NCI-H1105 treated with DMSO at 0.1 percent for 48 hours (cell line): ENCODE measurements around the gene FBLL1.
A peak's percentile ranks its signal among the peaks of the same experiment; 100 is the strongest.
"Not testable (repeated sequence)": the region's sequence is repeated elsewhere in the genome, so short reads cannot be mapped to it uniquely, and the experiment has no call there.

Source experiments
- DNase-seq: peaks from one replicate; lab custom pipeline; 2025; lab: John Stamatoyannopoulos, UW

Gene FBLL1

DNA sequence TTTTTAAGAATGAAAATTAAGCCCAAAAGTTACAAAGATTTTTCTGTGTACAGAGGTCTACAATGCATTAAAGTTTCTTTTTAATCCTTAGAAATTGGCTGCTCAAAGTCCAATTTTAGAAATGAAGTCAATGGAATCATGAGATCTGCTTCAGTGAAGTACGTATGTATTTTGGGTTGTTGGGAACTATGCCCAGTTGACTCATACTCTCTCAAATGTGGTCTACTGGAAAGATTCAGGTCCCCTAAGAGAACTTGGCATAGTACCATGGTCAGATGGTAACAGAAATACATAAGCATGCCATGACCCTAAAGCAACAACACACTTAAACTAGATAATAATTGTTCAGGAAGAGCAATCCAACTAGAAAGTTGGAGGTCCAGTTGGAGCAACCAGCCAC, 23.0 kb downstream of the FBLL1 start:
- DNase-seq = no peak

DNA sequence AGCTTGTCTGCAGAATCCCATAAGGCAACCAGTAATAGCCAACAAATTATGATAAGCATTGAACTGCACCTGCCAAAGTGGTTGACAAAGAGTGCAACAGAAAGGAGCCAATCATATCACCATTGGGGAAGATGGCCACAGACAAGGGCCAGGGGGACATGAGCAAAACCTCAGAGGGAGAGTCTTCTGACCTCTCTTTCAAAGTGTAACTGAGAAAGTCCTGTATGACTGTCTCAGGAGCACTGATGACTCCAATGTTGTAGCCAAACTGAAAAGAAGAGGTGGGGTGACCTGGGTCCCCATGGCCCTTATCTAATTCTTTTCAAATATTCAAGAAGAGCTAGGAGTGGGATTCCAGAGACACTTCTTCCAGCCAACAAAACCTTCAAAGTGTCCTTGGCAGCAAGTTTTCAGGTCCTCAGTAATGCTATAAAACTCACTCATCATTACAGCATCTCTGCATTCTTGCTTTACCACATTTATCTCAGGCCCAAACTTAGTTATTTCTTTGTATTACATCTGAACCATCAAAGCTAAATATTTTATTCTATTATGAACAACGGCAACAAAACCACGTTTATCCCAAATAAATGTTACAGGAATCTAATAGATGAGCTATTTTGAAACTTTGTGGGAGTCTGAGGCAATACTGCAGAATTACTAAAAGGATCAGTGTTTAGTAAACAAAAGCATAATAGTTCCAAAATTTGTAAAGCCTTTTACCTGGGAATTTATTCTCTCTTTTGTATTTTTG, 24.4 kb downstream of the FBLL1 start:
- no peak for DNase-seq

DNA sequence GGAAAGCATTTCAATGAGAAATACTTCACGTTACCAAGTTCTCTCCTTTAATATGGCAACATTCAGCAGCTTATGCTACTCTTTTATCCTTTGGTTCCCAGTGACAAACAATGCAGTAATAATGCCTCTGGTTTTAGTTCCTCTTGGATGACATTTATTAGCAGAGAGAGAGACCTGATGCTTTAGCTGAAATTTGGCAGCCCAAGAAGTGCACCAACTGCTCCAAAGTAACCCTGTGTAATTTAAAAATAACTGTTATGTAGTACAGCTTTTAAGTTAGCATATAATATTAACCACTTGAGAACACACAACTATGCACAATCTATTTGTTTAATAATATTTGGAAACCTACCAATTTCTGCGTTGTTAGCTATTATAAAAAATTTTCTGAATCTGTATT, 28.3 kb downstream of the FBLL1 start:
- DNase-seq = no peak

DNA sequence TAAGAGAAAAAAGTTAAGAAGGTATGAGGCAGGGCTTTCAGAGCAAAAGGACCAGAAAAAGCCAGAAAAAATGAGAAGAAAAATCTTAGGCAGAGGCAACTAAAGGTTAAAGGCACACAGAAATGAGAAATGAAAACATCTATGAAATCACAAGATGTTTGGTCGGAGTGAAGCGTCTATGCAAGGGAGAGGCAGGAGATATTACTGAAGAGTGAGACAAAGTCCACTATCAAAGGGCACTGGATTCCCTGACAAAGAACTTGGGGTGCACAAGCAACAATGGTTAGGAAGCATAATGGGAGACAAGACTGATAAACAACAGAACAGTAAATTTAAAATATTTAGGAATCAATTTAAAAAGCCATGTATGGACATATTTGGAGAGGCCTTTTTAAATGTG, 33.2 kb downstream of the FBLL1 start:
- DNase-seq = no peak

DNA sequence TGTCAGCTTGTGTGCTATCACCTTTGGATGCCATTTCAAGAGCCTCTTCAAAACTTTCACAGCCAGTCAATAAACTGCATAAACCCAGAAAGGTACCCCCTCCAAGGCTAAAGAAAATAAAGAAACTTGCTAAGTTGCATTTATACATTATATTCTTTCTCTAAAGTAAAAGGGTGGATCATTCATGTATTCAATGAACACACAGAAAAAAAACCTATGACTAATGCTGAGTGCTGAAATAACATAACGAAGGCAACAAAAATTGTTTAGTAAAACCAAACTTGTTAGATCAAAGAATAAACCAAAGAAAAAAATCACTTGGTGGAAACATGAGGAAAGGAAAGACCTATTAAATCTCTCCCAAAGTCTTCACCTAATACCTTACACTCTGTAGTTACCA, 34.9 kb downstream of the FBLL1 start:
- DNase-seq = no peak

DNA sequence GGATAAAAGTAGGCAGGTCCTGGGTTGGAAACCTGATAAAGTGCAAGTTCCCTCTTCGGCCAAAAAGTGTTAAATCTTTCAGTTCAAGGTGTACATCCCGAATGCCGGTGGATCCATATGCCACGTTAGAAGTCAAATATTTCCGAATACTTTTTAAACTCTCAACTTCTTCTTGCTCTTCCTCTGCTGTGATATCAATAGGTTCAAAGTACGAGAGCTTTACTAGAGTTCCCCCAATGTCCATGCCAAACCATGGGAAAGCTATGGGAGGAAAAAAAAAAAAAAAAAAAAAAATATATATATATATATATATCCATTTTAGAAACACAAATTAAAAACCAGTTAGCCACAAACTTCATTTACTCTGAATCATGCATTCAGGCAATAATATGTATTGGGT, 39.6 kb downstream of the FBLL1 start:
- no peak for DNase-seq

DNA sequence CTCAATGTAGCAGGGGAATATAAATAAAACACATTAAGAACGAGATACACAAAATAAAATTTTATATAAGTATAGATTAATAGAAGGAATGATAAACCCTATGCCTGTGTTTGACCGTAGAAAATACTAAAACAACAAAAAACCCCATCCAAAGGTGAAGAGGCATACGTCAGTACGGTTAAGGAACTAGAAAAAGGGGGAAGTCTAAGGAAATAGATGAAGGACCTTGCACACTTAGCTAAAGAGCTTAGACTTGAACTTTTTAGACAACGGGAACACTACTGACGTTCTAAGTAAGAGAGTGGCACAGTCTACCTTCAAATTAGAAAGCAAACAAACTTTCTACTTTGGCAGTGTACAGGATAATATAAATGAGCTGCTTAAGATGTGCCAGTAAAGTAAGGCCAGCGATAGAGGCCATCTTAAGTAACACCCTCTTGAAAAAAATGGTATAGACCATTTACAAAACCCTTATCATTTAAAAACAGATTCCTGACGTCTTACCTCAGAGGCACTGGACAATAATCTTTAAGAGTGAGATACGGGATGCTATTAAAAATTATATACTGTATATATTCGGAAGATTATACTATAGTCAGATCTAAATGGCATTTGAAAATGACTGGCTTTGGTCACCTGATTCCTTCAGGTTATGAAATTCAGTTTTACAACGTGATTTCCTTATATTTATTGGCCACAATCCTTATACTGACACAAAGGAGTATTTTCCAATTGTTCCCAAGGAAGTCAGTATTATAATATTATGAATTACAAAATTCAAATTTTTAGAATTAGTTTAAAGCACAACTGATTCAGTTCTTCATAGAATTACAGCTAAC, 41.6 kb downstream of the FBLL1 start:
- DNase-seq = no peak

DNA sequence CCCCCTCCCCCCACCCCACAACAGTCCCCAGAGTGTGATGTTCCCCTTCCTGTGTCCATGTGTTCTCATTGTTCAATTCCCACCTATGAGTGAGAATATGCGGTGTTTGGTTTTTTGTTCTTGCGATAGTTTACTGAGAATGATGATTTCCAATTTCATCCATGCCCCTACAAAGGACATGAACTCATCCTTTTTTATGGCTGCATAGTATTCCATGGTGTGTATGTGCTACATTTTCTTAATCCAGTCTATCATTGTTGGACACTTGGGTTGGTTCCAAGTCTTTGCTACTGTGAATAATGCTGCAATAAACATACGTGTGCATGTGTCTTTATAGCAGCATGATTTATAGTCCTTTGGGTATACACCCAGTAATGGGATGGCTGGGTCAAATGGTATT, 44.6 kb downstream of the FBLL1 start:
- not testable (repeated sequence) for DNase-seq

DNA sequence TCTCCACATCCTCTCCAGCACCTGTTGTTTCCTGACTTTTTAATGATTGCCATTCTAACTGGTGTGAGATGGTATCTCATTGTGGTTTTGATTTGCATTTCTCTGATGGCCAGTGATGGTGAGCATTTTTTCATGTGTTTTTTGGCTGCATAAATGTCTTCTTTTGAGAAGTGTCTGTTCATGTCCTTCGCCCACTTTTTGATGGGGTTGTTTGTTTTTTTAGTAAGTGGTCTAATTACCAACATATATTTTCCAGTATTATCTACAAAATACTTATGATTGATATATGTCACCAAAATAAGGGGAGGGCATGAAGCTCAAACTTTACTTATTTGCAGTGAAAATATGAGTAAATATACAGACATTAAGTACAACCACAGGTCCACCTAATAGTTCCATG, 45.1 kb downstream of the FBLL1 start:
- DNase-seq = not testable (repeated sequence)

DNA sequence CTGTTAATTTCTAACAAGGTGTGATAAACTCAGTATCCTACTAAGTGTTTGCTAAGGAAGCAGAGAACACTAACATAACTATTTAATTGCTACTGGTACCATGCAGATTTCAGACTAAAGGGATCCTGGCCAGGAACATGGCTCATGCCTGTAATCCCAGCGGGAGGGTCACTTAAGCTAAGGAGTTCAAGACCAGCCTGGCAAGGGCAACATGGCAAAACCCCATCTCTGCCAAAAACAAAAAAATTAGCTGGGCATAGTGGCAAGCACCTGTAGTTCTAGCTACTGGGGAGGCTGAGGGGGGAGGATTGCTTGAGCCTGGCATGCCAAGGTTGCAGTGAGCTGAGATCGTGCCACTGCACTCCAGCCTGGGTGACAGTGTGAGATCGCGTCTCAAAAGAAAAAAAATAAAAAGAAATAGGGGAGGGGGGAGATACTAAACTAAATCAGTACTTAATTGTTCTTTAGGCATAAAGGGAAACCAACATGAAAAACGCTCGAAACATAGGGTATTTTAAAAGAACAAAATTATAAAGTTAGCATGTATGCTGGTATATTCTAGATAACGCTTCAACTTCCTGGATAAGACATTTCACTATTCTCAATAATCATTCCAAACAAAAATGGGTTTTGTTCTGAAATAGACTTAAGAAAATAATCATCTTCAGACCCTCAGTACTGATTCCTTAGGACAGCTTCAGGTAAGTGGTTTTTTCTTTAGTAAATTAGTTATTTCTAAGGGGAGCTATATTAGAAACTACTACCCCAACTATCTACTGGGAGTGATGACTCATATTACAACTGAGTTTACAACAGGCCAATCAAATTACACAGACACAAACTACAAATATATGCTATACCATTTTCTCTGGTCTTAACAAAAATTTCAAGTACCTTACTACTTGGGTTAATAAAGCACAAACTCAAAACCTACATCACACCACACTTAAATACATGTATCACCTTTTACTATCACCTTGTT, 46.6 kb downstream of the FBLL1 start:
- DNase-seq = no peak

DNA sequence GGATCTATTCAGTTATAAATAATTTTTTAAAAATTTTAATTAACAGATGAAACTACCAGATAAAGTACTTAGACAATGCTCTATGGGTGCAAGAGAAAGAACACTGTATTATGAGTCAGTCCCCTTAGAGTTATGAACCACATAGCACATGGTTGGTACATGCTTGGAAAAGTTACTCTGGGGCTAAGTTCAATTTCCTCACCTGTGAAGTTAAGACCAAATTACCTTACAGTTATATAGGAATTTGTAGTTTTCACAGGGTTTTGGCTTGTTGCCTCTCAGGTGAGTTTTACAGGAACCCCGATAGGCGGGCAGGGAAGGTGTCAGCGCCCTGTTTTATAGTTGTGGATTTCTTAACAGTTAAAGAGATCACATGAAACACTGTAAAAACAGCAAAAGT, 48.9 kb downstream of the FBLL1 start:
- DNase-seq = no peak

DNA sequence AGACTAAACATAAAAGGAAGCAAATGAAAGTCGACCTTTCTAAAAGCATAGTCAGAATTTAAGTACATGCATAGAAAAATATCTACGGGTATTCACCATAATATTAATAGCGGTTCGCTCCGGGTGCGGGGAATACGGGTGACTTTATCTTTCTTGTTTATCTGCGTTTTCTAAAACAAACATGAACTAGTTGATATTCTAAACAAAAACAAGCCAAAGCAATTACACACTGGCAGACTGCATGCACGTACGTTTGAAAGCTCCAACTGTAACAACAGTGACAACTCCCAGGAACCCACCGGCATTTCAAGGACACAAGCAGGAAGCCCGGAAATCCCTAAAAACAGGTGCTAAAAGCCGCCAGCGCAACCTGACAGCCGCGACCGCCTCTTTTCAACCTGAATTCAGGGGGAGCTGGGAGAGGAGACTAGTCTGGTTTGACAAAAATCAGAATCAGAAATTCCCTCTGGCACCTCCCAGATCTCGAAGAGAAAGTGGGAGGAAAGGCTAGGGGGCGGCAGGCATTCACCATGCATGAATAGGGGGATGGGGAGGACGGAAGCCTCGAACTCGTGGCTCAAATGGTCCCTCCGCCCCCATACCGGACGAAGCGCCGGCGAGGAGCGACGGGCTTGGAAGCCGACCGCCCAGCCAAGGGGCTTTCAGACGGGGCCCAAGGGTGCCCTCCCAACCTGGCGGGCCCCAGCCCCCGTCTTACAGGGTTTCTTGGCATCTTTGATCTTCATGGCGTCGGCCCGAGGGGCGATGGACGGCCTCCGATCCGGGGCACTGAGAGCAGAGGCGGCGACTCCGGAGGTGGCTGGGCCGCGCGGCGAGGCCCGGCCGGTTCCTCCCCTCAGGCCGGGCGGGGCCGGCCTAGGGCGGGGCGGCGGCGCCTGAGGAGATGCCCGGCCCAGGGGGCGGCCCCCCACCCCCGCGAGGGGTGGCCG, 49.7 kb downstream of the FBLL1 start, which contains the start of gene PANK3:
PANK3 (minus strand) TSS at position 831 of the 950 bp plus-strand sequence; CDS start at position 746, 85 bp downstream.
- DNase-seq = peak; percentile 34

DNA sequence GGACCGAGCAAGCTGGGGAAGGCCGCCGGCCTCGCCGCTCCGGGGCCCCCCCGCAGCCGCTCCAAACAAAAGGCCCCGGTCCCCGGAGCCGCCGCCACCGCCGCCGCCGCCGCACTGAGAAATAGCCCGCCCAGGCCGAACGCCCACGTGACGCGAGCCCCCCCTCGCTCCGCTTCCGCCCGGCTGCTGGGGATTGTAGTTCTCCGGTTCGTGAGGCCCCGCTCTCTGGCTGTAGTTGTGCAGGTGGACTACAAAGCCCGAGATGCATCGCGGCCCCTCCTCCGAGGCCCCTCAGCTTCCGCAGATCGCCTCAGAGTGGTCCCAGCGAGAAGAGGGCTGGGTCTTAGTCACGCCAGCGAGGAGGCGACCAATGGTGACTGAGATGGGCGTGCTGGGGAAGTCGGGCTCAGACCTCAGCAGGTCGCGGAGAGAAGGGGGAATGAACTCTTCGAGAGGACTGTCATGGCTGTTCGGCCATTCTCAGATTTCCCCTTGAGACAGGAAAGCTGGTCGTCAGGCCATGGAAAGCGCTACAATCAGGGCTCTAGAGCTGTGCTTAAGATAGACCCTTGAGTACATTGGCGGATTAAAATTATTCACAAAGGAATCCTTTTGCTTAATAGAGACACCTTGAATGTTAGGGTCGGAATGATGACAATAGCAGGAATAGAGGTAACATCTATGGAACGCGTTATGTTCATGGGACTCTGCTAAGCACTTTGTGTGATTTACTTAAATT, 50.6 kb downstream of the FBLL1 start:
- DNase-seq = peak; percentile 94

DNA sequence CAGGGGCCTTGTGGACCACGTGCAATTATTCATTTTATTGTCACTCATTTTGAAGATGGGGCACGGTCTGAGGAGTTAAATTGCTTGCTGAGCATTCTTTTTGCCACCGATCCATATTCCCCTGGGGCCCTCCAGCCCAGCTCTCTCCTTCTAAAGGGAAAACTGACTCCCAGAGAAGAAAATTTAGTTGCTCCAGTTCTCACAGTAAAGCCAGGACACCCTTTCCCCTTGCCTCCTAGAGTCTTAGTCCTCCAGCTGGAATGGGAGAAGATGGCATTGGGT, 51.1 kb downstream of the FBLL1 start:
- DNase-seq = no peak
